ENCODE data around the gene SGCA. TPM values are rescaled to one million over a fixed set of nuclear protein-coding genes. Genes with fewer than 3 reads are reported as not detected.
A peak's percentile ranks its signal among the peaks of the same experiment; 100 is the strongest.

SGCA gene
- polyA plus RNA-seq, 4 donors, result 0.96 to 6.2 (median 5.0) TPM; not detected in 1

GRCh38 chr17:50123649-50124349, 42.0 kb upstream of the SGCA start:
- peak in 1 of 2 donors; percentile 35 for DNase-seq
- Histone ChIP-seq H3K27ac (ENCODE audit: low read depth in 1 of 3, low read length in 2 of 3) (peak overlapping the region in 2 of 3 donors; percentile 8 to 29), H3K9me3 (ENCODE audit: control insufficient read depth in 2 of 2, insufficient read depth in 1 of 2, low read depth in 1 of 2, low read length in 1 of 2) (no peaks in the 10 kb centered on the region), H3K27me3 (ENCODE audit: control insufficient read depth in 3 of 3, insufficient read depth in 3 of 3, low read length in 3 of 3) (no peaks in the 10 kb centered on the region), H3K4me3 (ENCODE audit: low read depth in 1 of 3, low read length in 3 of 3) (no peak overlapping the region), H3K4me1 (ENCODE audit: control insufficient read depth in 3 of 3, insufficient read depth in 2 of 3, low read depth in 1 of 3, low read length in 2 of 3) (peaks cover 5 to 10% (median 7%) of the 10 kb centered on the region in 3 donors), H3K36me3 (ENCODE audit: control insufficient read depth in 3 of 3, insufficient read depth in 2 of 3, low read depth in 1 of 3, low read length in 3 of 3) (peaks cover 0 to 7% (median 0%) of the 10 kb centered on the region in 3 donors)
- no peak for FAIRE-seq
- WGBS, 3 donors, result 30 to 51% (median 45%) methylated on average over 11 to 12 of the region's 12 CpGs

GRCh38 chr17:50125420-50125997, 40.3 kb upstream of the SGCA start:
- H3K4me3 ChIP-seq (ENCODE audit: low read depth in 1 of 3, low read length in 3 of 3), result no peak overlapping the region
- DNase-seq, result no peak
- 94 to 95% (median 95%) methylated on average over 4 of the region's 4 CpGs for WGBS, 3 donors
- FAIRE-seq, result no peak
- no peak overlapping the region for H3K27ac ChIP-seq (ENCODE audit: low read depth in 1 of 3, low read length in 2 of 3)
- H3K9me3 ChIP-seq (ENCODE audit: control insufficient read depth in 2 of 2, insufficient read depth in 1 of 2, low read depth in 1 of 2, low read length in 1 of 2), result no peaks in the 10 kb centered on the region
- peaks cover 0 to 4% (median 0%) of the 10 kb centered on the region in 3 donors for H3K27me3 ChIP-seq (ENCODE audit: control insufficient read depth in 3 of 3, insufficient read depth in 3 of 3, low read length in 3 of 3)
- H3K36me3 ChIP-seq (ENCODE audit: control insufficient read depth in 3 of 3, insufficient read depth in 2 of 3, low read depth in 1 of 3, low read length in 3 of 3), result peaks cover 0 to 7% (median 0%) of the 10 kb centered on the region in 3 donors
- peaks cover 5 to 20% (median 12%) of the 10 kb centered on the region in 3 donors for H3K4me1 ChIP-seq (ENCODE audit: control insufficient read depth in 3 of 3, insufficient read depth in 2 of 3, low read depth in 1 of 3, low read length in 2 of 3)

- H3K4me1 ChIP-seq (ENCODE audit: control insufficient read depth in 3 of 3, insufficient read depth in 2 of 3, low read depth in 1 of 3, low read length in 2 of 3), result peaks cover 5 to 25% (median 12%) of the 10 kb centered on the region in 3 donors
- H3K4me3 ChIP-seq (ENCODE audit: low read depth in 1 of 3, low read length in 3 of 3), result no peak overlapping the region
- peaks cover 0 to 4% (median 0%) of the 10 kb centered on the region in 3 donors for H3K36me3 ChIP-seq (ENCODE audit: control insufficient read depth in 3 of 3, insufficient read depth in 2 of 3, low read depth in 1 of 3, low read length in 3 of 3)
- H3K9me3 ChIP-seq (ENCODE audit: control insufficient read depth in 2 of 2, insufficient read depth in 1 of 2, low read depth in 1 of 2, low read length in 1 of 2), result no peaks in the 10 kb centered on the region
- DNase-seq, result no peak
- FAIRE-seq, result no peak
- H3K27me3 ChIP-seq (ENCODE audit: control insufficient read depth in 3 of 3, insufficient read depth in 3 of 3, low read length in 3 of 3), result peaks cover 0 to 10% (median 0%) of the 10 kb centered on the region in 3 donors
- no peak overlapping the region for H3K27ac ChIP-seq (ENCODE audit: low read depth in 1 of 3, low read length in 2 of 3)
- WGBS, 3 donors, result 52 to 68% (median 56%) methylated on average over 6 of the region's 6 CpGs
Measured at GRCh38 chr17:50127697-50128361, 38.0 kb upstream of the SGCA start.

- peak overlapping the region; percentile 8 to 40 (median 31) for H3K4me3 ChIP-seq (ENCODE audit: low read depth in 1 of 3, low read length in 3 of 3)
- DNase-seq, result peak; percentile 62 to 78
- H3K4me1 ChIP-seq (ENCODE audit: control insufficient read depth in 3 of 3, insufficient read depth in 2 of 3, low read depth in 1 of 3, low read length in 2 of 3), result peaks cover 5 to 23% (median 13%) of the 10 kb centered on the region in 3 donors
- no peak for FAIRE-seq
- H3K27me3 ChIP-seq (ENCODE audit: control insufficient read depth in 3 of 3, insufficient read depth in 3 of 3, low read length in 3 of 3), result peaks cover 0 to 10% (median 0%) of the 10 kb centered on the region in 3 donors
- H3K9me3 ChIP-seq (ENCODE audit: control insufficient read depth in 2 of 2, insufficient read depth in 1 of 2, low read depth in 1 of 2, low read length in 1 of 2), result no peaks in the 10 kb centered on the region
- 5 to 12% (median 11%) methylated on average over 27 to 32 of the region's 32 CpGs for WGBS, 3 donors
- H3K36me3 ChIP-seq (ENCODE audit: control insufficient read depth in 3 of 3, insufficient read depth in 2 of 3, low read depth in 1 of 3, low read length in 3 of 3), result peaks cover 0 to 3% (median 1%) of the 10 kb centered on the region in 3 donors
- peak overlapping the region in 2 of 3 donors; percentile 15 to 62 for H3K27ac ChIP-seq (ENCODE audit: low read depth in 1 of 3, low read length in 2 of 3)
Measured at GRCh38 chr17:50128441-50129352, 37.1 kb upstream of the SGCA start.

GRCh38 chr17:50129353-50129727, 36.5 kb upstream of the SGCA start:
- H3K27me3 ChIP-seq (ENCODE audit: control insufficient read depth in 3 of 3, insufficient read depth in 3 of 3, low read length in 3 of 3), result peaks cover 0 to 10% (median 0%) of the 10 kb centered on the region in 3 donors
- 0 to 2% (median 1%) methylated on average over 15 to 31 of the region's 31 CpGs for WGBS, 3 donors
- FAIRE-seq (no peak), DNase-seq (no peak)
- H3K4me1 ChIP-seq (ENCODE audit: control insufficient read depth in 3 of 3, insufficient read depth in 2 of 3, low read depth in 1 of 3, low read length in 2 of 3), result peaks cover 5 to 19% (median 13%) of the 10 kb centered on the region in 3 donors
- peaks cover 0 to 4% (median 3%) of the 10 kb centered on the region in 3 donors for H3K36me3 ChIP-seq (ENCODE audit: control insufficient read depth in 3 of 3, insufficient read depth in 2 of 3, low read depth in 1 of 3, low read length in 3 of 3)
- H3K4me3 ChIP-seq (ENCODE audit: low read depth in 1 of 3, low read length in 3 of 3), result peak overlapping the region; percentile 8 to 40 (median 31)
- no peaks in the 10 kb centered on the region for H3K9me3 ChIP-seq (ENCODE audit: control insufficient read depth in 2 of 2, insufficient read depth in 1 of 2, low read depth in 1 of 2, low read length in 1 of 2)
- no peak overlapping the region for H3K27ac ChIP-seq (ENCODE audit: low read depth in 1 of 3, low read length in 2 of 3)

- peaks cover 5 to 19% (median 13%) of the 10 kb centered on the region in 3 donors for H3K4me1 ChIP-seq (ENCODE audit: control insufficient read depth in 3 of 3, insufficient read depth in 2 of 3, low read depth in 1 of 3, low read length in 2 of 3)
- no peaks in the 10 kb centered on the region for H3K9me3 ChIP-seq (ENCODE audit: control insufficient read depth in 2 of 2, insufficient read depth in 1 of 2, low read depth in 1 of 2, low read length in 1 of 2)
- FAIRE-seq, result no peak
- peak within 1 kb of the TSS; percentile 8 to 40 (median 31) for H3K4me3 ChIP-seq (ENCODE audit: low read depth in 1 of 3, low read length in 3 of 3)
- H3K27me3 ChIP-seq (ENCODE audit: control insufficient read depth in 3 of 3, insufficient read depth in 3 of 3, low read length in 3 of 3), result peaks cover 0 to 10% (median 0%) of the 10 kb centered on the region in 3 donors
- peak within 1 kb of the TSS in 2 of 3 donors; percentile 15 to 62 for H3K27ac ChIP-seq (ENCODE audit: low read depth in 1 of 3, low read length in 2 of 3)
- 0 to 2% (median 1%) methylated on average over 39 to 82 of the region's 84 CpGs for WGBS, 3 donors
- H3K36me3 ChIP-seq (ENCODE audit: control insufficient read depth in 3 of 3, insufficient read depth in 2 of 3, low read depth in 1 of 3, low read length in 3 of 3), result peaks cover 0 to 10% (median 4%) of the 10 kb centered on the region in 3 donors
- DNase-seq, result peak in 1 of 2 donors; percentile 60
Measured at GRCh38 chr17:50129728-50130558, 35.9 kb upstream of the SGCA start, which contains the start of gene SAMD14. TSS of gene SAMD14 (minus strand) at chr17:50130160. CDS start at chr17:50124959, 5,201 bp downstream.

- Histone ChIP-seq H3K27me3 (ENCODE audit: control insufficient read depth in 3 of 3, insufficient read depth in 3 of 3, low read length in 3 of 3) (peaks cover 0 to 10% (median 0%) of the 10 kb centered on the region in 3 donors), H3K27ac (ENCODE audit: low read depth in 1 of 3, low read length in 2 of 3) (no peak overlapping the region), H3K9me3 (ENCODE audit: control insufficient read depth in 2 of 2, insufficient read depth in 1 of 2, low read depth in 1 of 2, low read length in 1 of 2) (no peaks in the 10 kb centered on the region), H3K4me3 (ENCODE audit: low read depth in 1 of 3, low read length in 3 of 3) (peak overlapping the region in 1 of 3 donors; percentile 33), H3K36me3 (ENCODE audit: control insufficient read depth in 3 of 3, insufficient read depth in 2 of 3, low read depth in 1 of 3, low read length in 3 of 3) (peaks cover 0 to 17% (median 7%) of the 10 kb centered on the region in 3 donors), H3K4me1 (ENCODE audit: control insufficient read depth in 3 of 3, insufficient read depth in 2 of 3, low read depth in 1 of 3, low read length in 2 of 3) (peaks cover 5 to 19% (median 13%) of the 10 kb centered on the region in 3 donors)
- DNase-seq (peak in 1 of 2 donors; percentile 66), FAIRE-seq (no peak)
- WGBS, 3 donors, result 18 to 42% (median 35%) methylated on average over 13 to 19 of the region's 19 CpGs
Measured at GRCh38 chr17:50130559-50131305, 35.1 kb upstream of the SGCA start.

Measured in small intestine (tissue), 7 donors.